OCI-LY1 (cell line): ENCODE data around the gene YBX2.

Experiments used
- H2AFZ ChIP-seq: fragments of 200-600 bp; sonication (generic), shearing (Covaris generic); 2 replicates; pipeline ENCODE4 v1.6.0; 2014; ENCODE audit warnings: antibody characterized with exemption, mild to moderate bottlenecking, low read length
- H3F3A ChIP-seq: fragments of 200-600 bp; sonication (generic), shearing (Covaris generic); 2 replicates; pipeline ENCODE4 v1.6.0; 2014; ENCODE audit warnings: mild to moderate bottlenecking, antibody characterized with exemption, low read length, moderate library complexity; ENCODE audit not compliant: insufficient read depth
- H3K27ac ChIP-seq: fragments of 200-600 bp; sonication (generic); 2 replicates; pipeline ENCODE4 v1.5.1; 2014; ENCODE audit warnings: low read length, mixed run types, mild to moderate bottlenecking, low read depth; ENCODE audit not compliant: poor library complexity, severe bottlenecking
- H3K27me3 ChIP-seq: fragments of 200-600 bp; sonication (generic); 2 replicates; pipeline ENCODE4 v1.6.0; 2014; ENCODE audit warnings: antibody characterized with exemption, mild to moderate bottlenecking, low read length, moderate library complexity; ENCODE audit not compliant: insufficient read depth
- H3K36me3 ChIP-seq: fragments of 200-600 bp; sonication (generic); 2 replicates; pipeline ENCODE4 v1.6.1; 2014; ENCODE audit warnings: mild to moderate bottlenecking, antibody characterized with exemption, low read length, moderate library complexity, mixed read lengths; ENCODE audit not compliant: insufficient read depth
- H3K4me1 ChIP-seq: fragments of 200-600 bp; sonication (generic); 2 replicates; pipeline ENCODE4 v1.5.1; 2014; ENCODE audit warnings: mild to moderate bottlenecking, low read length, moderate library complexity; ENCODE audit not compliant: insufficient read depth, severe bottlenecking
- H3K4me2 ChIP-seq: fragments of 200-600 bp; sonication (generic), shearing (Covaris generic); 2 replicates; pipeline ENCODE4 v1.6.1; 2014; ENCODE audit warnings: low read length
- H3K4me3 ChIP-seq: fragments of 200-600 bp; sonication (generic); 2 replicates; pipeline ENCODE4 v1.5.1; 2014; ENCODE audit warnings: low read length, low read depth, mild to moderate bottlenecking, mixed read lengths; ENCODE audit not compliant: poor library complexity, severe bottlenecking
- H3K79me2 ChIP-seq: fragments of 200-600 bp; shearing (Covaris generic); 2 replicates; pipeline ENCODE4 v1.6.1; 2016; ENCODE audit warnings: mixed run types, low read length, mixed read lengths; ENCODE audit not compliant: insufficient read depth
- H3K9ac ChIP-seq: fragments of 200-600 bp; sonication (generic), shearing (Covaris generic); 2 replicates; pipeline ENCODE4 v1.6.1; 2014; ENCODE audit warnings: mild to moderate bottlenecking, low read length, mixed read lengths
- H3K9me2 ChIP-seq: fragments of 200-600 bp; sonication (generic), shearing (Covaris generic); 2 replicates; pipeline ENCODE4 v1.6.1; 2014; ENCODE audit warnings: low read depth, mild to moderate bottlenecking, low read length, mixed read lengths
- H3K9me3 ChIP-seq: fragments of 200-600 bp; shearing (Covaris generic); 2 replicates; pipeline ENCODE4 v1.6.1; 2014; ENCODE audit warnings: low read length, mixed read lengths
- H4K20me1 ChIP-seq: fragments of 200-600 bp; sonication (generic), shearing (Covaris generic); 2 replicates; pipeline ENCODE4 v1.6.0; 2016; ENCODE audit warnings: mild to moderate bottlenecking, low read length; ENCODE audit not compliant: insufficient read depth
- CTCF ChIP-seq: fragments of 200-600 bp; sonication (generic), shearing (Covaris generic); IDR thresholded peaks from 2 replicates; pipeline ENCODE4 v1.5.1; 2017; ENCODE audit warnings: mild to moderate bottlenecking, antibody characterized with exemption, low read length, moderate library complexity, mixed read lengths
- EZH2 ChIP-seq: fragments of 200-600 bp; sonication (generic), shearing (Covaris generic); IDR thresholded peaks from 2 replicates; pipeline ENCODE4 v1.8.0; 2017; ENCODE audit warnings: borderline replicate concordance, mixed run types, mild to moderate bottlenecking, antibody characterized with exemption, low read length, moderate library complexity, mixed read lengths

The YBX2 gene

GRCh38 chr17:7256766-7257456 is 37.5 kb downstream of the YBX2 start:
- TF ChIP-seq EZH2 (no peak), CTCF (no peak)
- no peak overlapping the region for H3K4me3 ChIP-seq
- no peak overlapping the region for H2AFZ ChIP-seq
- no peaks in the 10 kb centered on the region for H4K20me1 ChIP-seq
- peaks cover 43% of the 10 kb centered on the region for H3K36me3 ChIP-seq
- H3K79me2 ChIP-seq = no peaks in the 10 kb centered on the region
- H3K4me1 ChIP-seq = peaks cover 20% of the 10 kb centered on the region
- H3F3A ChIP-seq = no peaks in the 10 kb centered on the region
- H3K9ac ChIP-seq = no peak overlapping the region
- H3K4me2 ChIP-seq = no peak overlapping the region
- H3K27me3 ChIP-seq = peaks cover 2% of the 10 kb centered on the region; the same call in 1 of the 2 replicates
- no peaks in the 10 kb centered on the region for H3K9me3 ChIP-seq
- no peak overlapping the region for H3K27ac ChIP-seq
- H3K9me2 ChIP-seq = no peaks in the 10 kb centered on the region

DNA sequence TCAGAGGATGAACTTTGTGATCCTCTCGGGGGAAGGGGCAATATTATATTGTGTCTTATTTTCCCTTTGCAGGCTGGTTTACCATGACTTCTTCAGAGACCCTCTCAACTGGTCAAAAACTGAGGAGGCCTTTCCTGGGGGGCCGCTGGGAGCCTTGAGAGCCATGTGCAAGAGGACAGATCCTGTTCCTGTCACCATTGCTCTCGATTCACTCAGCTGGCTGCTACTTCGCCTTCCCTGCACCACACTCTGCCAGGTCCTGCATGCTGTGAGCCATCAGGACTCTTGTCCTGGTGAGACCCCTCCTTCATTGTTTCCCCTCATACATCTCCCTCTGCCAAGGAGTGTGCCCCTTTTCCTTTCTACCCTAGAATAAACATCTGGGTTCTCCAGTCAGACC is 39.9 kb downstream of the YBX2 start:
- H3K4me3 ChIP-seq = no peak overlapping the region
- TF ChIP-seq EZH2 (no peak), CTCF (no peak)
- H3K27me3 ChIP-seq = no peaks in the 10 kb centered on the region
- no peaks in the 10 kb centered on the region for H3K9me2 ChIP-seq
- H3K27ac ChIP-seq = no peak overlapping the region
- no peaks in the 10 kb centered on the region for H4K20me1 ChIP-seq
- H2AFZ ChIP-seq = no peak overlapping the region
- no peak overlapping the region for H3K9ac ChIP-seq
- H3K79me2 ChIP-seq = peaks cover 19% of the 10 kb centered on the region
- H3K9me3 ChIP-seq = no peaks in the 10 kb centered on the region
- no peak overlapping the region for H3K4me2 ChIP-seq
- peaks cover 41% of the 10 kb centered on the region for H3K36me3 ChIP-seq
- H3F3A ChIP-seq = no peaks in the 10 kb centered on the region
- H3K4me1 ChIP-seq = peaks cover 21% of the 10 kb centered on the region

DNA sequence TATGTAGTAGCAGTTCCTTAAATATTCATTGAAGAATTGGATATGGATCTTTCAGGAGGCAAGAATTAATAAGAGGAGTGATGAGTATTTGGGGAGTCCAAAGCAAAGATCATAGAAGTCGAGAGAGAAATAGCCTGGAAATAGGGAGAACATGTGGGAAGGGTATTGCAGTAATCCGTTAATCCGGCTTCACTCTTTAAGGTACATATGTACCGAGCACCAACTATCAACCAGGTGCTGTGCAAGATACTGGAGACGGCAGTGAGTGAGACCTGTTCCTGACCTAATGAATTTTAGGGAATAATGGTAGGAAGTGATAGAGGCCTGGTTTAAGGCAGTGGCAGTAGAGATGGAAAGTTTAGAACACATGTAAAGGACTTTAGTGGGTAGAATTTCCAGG is 41.4 kb downstream of the YBX2 start:
- Histone ChIP-seq H3K9me3 (no peaks in the 10 kb centered on the region), H4K20me1 (no peaks in the 10 kb centered on the region), H3K4me1 (peaks cover 32% of the 10 kb centered on the region), H3K9ac (peak overlapping the region; percentile 83), H3K4me3 (peak overlapping the region; percentile 77), H3K4me2 (peak overlapping the region; percentile 94), H3F3A (no peaks in the 10 kb centered on the region), H3K27ac (no peak overlapping the region), H3K36me3 (peaks cover 32% of the 10 kb centered on the region; the same call in 1 of the 2 replicates), H2AFZ (no peak overlapping the region), H3K27me3 (no peaks in the 10 kb centered on the region), H3K9me2 (no peaks in the 10 kb centered on the region), H3K79me2 (peaks cover 31% of the 10 kb centered on the region)
- no peak for TF ChIP-seq CTCF
- TF ChIP-seq EZH2 = no peak
